Measurements from ENCODE around the gene PAK1.

GRCh38 chr11:77401486-77402217, 72.2 kb downstream of the PAK1 start:
- TF ChIP-seq NFRKB (IDR thresholded peaks at IDR 0.05) (no peak), SUZ12 (IDR thresholded peaks at IDR 0.05) (no peak), BHLHE40 (IDR thresholded peaks at IDR 0.05; ENCODE audit: borderline replicate concordance) (no peak), CTBP1 (IDR thresholded peaks at IDR 0.05; ENCODE audit: borderline replicate concordance) (no peak), FOXK2 (IDR thresholded peaks at IDR 0.05) (no peak), ARNT (IDR thresholded peaks at IDR 0.05) (no peak)

Data from HEK293T (cell line).